CD4-positive, alpha-beta T cell (primary cell): Measurements from ENCODE around the gene NUBP2. TPM values are rescaled to one million over a fixed set of nuclear protein-coding genes. Genes with fewer than 3 reads are reported as not detected.

Source experiments
- ATAC-seq: fragments of 200-7000 bp; cut with Tn5 transposase; one replicate; pipeline ENCODE4 v1.10.0; 2022; ENCODE audit warnings: mild to moderate bottlenecking; ENCODE audit not compliant: poor library complexity
- CTCF ChIA-PET: fragments of 350-600 bp; sonication (Branson Sonifier 250); formaldehyde crosslinking; loops from one replicate; lab custom pipeline; 2021; ENCODE audit warnings: antibody characterized with exemption, inconsistent platforms; lab: Charles Lee
- POLR2A ChIA-PET: fragments of 350-600 bp; sonication (Branson Sonifier 250); formaldehyde crosslinking; loops from one replicate; lab custom pipeline; 2021; ENCODE audit warnings: antibody characterized with exemption, inconsistent platforms; lab: Charles Lee
- DNase-seq, 14 experiments: peaks; one replicate each; pipeline ENCODE4 v3.0.0-alpha.2; 2013 to 2020; ENCODE audit warnings: mixed read lengths in 2 of 14
- H3K27ac ChIP-seq, 2 donors: one replicate each; pipeline versions ENCODE4 v1.5.1 to v1.7.0; 2013; ENCODE audit warnings: low read length in 2 of 2, low read depth in 1 of 2, mild to moderate bottlenecking in 1 of 2
- H3K27me3 ChIP-seq, 2 experiments: 1 replicate in 1 of 2; 2 replicates in 1 of 2; pipeline versions ENCODE4 v1.6.1 to v1.7.0; 2013; ENCODE audit warnings: low read length in 2 of 2, control low read depth in 1 of 2, mild to moderate bottlenecking in 1 of 2, moderate library complexity in 1 of 2; ENCODE audit not compliant: insufficient read depth in 2 of 2, control insufficient read depth in 1 of 2
- H3K36me3 ChIP-seq: one replicate; pipeline ENCODE4 v1.6.1; 2013; ENCODE audit warnings: low read length, control low read depth; ENCODE audit not compliant: insufficient read depth
- H3K4me1 ChIP-seq: one replicate; pipeline ENCODE4 v1.6.1; 2013; ENCODE audit warnings: low read length, control low read depth; ENCODE audit not compliant: insufficient read depth
- H3K4me3 ChIP-seq: one replicate; pipeline ENCODE4 v1.5.1; 2013; ENCODE audit warnings: mild to moderate bottlenecking, low read length, moderate library complexity
- H3K9me3 ChIP-seq, 2 experiments: 1 replicate in 1 of 2; 2 replicates in 1 of 2; pipeline versions ENCODE4 v1.6.1 to v1.7.0; 2013; ENCODE audit warnings: low read length in 2 of 2, mild to moderate bottlenecking in 2 of 2, control low read depth in 1 of 2, moderate library complexity in 1 of 2; ENCODE audit not compliant: control insufficient read depth in 1 of 2, insufficient read depth in 1 of 2
- H3K27ac Mint-ChIP-seq: one replicate; pipeline ENCODE4 v1.8.0; 2020; ENCODE audit warnings: mixed read lengths
- H3K27me3 Mint-ChIP-seq: one replicate; pipeline ENCODE4 v1.8.0; 2021; ENCODE audit warnings: mixed read lengths
- H3K36me3 Mint-ChIP-seq: one replicate; pipeline ENCODE4 v1.8.0; 2021; ENCODE audit warnings: low read depth, mixed read lengths
- H3K4me1 Mint-ChIP-seq: one replicate; pipeline ENCODE4 v1.8.0; 2021; ENCODE audit warnings: low read depth, mixed read lengths
- H3K4me3 Mint-ChIP-seq: one replicate; pipeline ENCODE4 v1.8.0; 2020; ENCODE audit warnings: mild to moderate bottlenecking, mixed read lengths
- H3K9me3 Mint-ChIP-seq: one replicate; pipeline ENCODE4 v1.8.0; 2020; ENCODE audit warnings: mixed read lengths
- CTCF ChIP-seq: fragments of 200-600 bp; IDR thresholded peaks from one replicate; pipeline ENCODE4 v1.8.0; 2022; ENCODE audit warnings: antibody characterized with exemption, mild to moderate bottlenecking
- intact Hi-C, 2 experiments: fragments of 100-400 bp; cut with DNase I in 1 of 2; cut with micrococcal nuclease in 1 of 2; formaldehyde crosslinking; loops; one replicate each; pipeline versions ENCODE4 v1.15.1 to v1.9.0; 2023 to 2025; cut with DNase I, micrococcal nuclease
- total RNA-seq, 174 experiments: library from RNA in 2 of 174; stranded (reverse) in 2 of 174; gene quantifications; one replicate each; pipeline ENCODE4 v1.2.3 and lab custom pipeline; 2021 to 2026

The NUBP2 gene
- total RNA-seq, 2 experiments from 2014 or later, result 36.4 to 38.1 TPM

DNA sequence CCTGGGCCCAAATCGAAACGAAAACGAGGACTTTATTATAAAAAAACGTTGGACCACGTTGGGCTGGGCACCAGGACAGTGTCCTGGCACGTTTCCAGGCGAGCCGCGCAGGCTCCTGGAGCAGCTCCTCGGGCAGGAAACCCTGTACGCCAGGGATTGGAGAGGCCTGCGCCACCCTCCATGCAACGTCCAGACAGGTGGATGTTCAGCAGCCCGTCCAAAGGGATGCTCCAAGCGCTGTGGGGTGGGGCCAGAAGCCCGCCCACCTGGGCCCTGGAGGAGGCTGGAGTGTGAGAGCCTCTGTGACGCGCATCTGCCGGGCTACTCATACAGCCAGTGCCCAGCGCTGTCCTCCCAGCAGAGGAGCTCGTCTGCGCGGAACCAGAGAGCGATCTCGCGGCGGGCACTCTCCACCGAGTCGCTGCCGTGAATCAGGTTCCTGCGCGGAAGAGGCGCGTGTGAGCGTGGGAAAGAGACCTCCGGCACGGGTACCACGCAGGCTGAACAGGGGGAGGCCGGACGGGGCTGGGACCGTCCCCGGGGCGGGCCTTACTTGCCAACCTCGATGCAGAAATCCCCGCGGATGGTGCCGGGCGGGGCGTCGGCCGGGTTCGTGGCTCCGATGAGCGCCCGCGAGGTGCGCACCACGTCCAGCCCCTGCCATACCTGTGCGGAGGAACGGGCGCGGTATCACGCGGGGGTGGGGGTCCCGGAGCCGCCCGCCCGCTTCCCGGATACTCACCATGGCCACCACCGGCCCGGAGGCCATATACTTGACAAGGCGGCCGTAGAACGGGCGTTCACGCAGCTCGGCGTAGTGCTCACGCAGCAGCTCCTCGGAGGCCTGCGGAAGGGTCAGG, 12.2 kb upstream of the NUBP2 start:
- peaks cover 30% of the 10 kb centered on the region for H3K36me3 Mint-ChIP-seq
- H3K27me3 Mint-ChIP-seq, result no peaks in the 10 kb centered on the region
- no peaks in the 10 kb centered on the region for H3K9me3 Mint-ChIP-seq
- intact Hi-C loops, result loop anchor here (5.0 to 10.0 kb wide), 6 partner anchors 57 to 418 kb away; partner anchors contain the start of genes FAHD1 (in 1 of the 2), GNPTG (in 1 of the 2), HAGH (in 1 of the 2) and JPT2 (in 1 of the 2)
- Histone ChIP-seq H3K4me3 (peak overlapping the region; percentile 89), H3K36me3 (peaks cover 29% of the 10 kb centered on the region), H3K9me3 (no peaks in the 10 kb centered on the region), H3K27me3 (no peaks in the 10 kb centered on the region), H3K4me1 (peaks cover 42% of the 10 kb centered on the region), H3K27ac (peak overlapping the region; percentile 29 to 35)
- H3K4me1 Mint-ChIP-seq, result peaks cover 16% of the 10 kb centered on the region
- DNase-seq (peak in 12 of 14 experiments; percentile 20 to 82 (median 43)), ATAC-seq (peak; percentile 10)
- peak overlapping the region; percentile 62 for H3K27ac Mint-ChIP-seq
- peak overlapping the region; percentile 80 for H3K4me3 Mint-ChIP-seq
- ChIA-PET CTCF (interaction anchor here (4.0 kb wide), 1 partner anchor 12 kb away, joined by 21 read pairs; the partner anchor contains the start of genes NUBP2 and SPSB3), POLR2A (interaction anchor here (0.7 to 7.9 kb wide), 8 partner anchors 11 to 1075 kb away, joined by 3 to 163 read pairs (median 4); partner anchors contain the start of genes FAHD1, HAGH, JPT2 and MAPK8IP3)
- no peak for TF ChIP-seq CTCF

DNA sequence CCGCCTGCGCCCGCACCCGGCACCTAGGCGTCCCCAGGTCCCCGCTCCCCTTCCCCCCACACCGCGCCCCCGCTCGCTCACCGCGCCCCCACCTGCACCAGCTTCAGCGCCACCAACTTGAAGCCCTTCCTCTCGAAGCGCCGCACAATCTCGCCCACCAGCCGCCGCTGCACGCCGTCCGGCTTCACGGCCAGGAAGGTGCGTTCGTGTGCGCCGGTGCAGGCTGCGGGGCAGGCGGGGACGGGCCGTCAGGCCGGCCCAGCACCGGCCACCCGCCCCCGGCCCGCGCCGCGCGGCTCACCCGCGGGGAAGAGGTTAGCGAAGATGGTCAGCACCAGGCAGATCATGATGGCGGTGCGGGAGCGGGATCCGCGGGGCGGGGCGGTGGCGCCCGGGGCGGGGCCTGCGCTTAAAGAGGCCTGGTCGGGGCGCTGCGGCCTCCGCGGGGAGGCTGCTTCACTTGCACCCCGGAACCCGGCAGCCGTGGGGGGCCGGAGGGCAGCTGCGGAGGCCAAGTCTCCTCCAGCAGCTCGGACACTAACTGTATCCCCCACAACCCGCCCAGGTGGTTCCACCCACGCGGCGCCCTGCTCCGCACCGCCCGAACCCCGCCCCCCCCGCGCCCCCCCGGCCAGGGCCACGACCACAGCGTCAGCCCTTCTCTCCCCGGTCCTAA, 11.4 kb upstream of the NUBP2 start, which contains the start of gene NME3:
Gene NME3 (minus strand): TSS at position 356 of the 676 bp plus-strand sequence. CDS start 9 bp downstream, at position 347.
- intact Hi-C loops, result loop anchor here (5.0 to 10.0 kb wide), 6 partner anchors 56 to 419 kb away; partner anchors contain the start of genes FAHD1 (in 1 of the 2), GNPTG (in 1 of the 2), HAGH (in 1 of the 2) and JPT2 (in 1 of the 2)
- DNase-seq, result peak; percentile 53 to 83 (median 75)
- ChIA-PET POLR2A (interaction anchor here (0.7 to 7.9 kb wide), 9 partner anchors 10 to 1076 kb away, joined by 3 to 163 read pairs (median 4); partner anchors contain the start of genes FAHD1, HAGH, JPT2 and MAPK8IP3), CTCF (interaction anchor here (4.0 kb wide), 1 partner anchor 11 kb away, joined by 21 read pairs; the partner anchor contains the start of genes NUBP2 and SPSB3)
- peaks cover 26% of the 10 kb centered on the region for H3K36me3 ChIP-seq
- Mint-ChIP-seq H3K36me3 (peaks cover 31% of the 10 kb centered on the region), H3K9me3 (no peaks in the 10 kb centered on the region), H3K4me1 (peaks cover 16% of the 10 kb centered on the region), H3K27me3 (no peaks in the 10 kb centered on the region), H3K27ac (peak within 1 kb of the TSS; percentile 92), H3K4me3 (peak within 1 kb of the TSS; percentile 98)
- no peak for TF ChIP-seq CTCF
- no peaks in the 10 kb centered on the region for H3K9me3 ChIP-seq
- peak; percentile 53 for ATAC-seq
- peak within 1 kb of the TSS; percentile 89 for H3K4me3 ChIP-seq
- peak within 1 kb of the TSS; percentile 41 to 69 for H3K27ac ChIP-seq
- peaks cover 42% of the 10 kb centered on the region for H3K4me1 ChIP-seq
- H3K27me3 ChIP-seq, result no peaks in the 10 kb centered on the region
